Measurements from ENCODE around the gene AMH. TPM values are rescaled to one million over a fixed set of nuclear protein-coding genes. Genes with fewer than 3 reads are reported as not detected.

The AMH gene
- total RNA-seq, 2 experiments from 2014 or later: 10.3 to 12.1 TPM

DNA sequence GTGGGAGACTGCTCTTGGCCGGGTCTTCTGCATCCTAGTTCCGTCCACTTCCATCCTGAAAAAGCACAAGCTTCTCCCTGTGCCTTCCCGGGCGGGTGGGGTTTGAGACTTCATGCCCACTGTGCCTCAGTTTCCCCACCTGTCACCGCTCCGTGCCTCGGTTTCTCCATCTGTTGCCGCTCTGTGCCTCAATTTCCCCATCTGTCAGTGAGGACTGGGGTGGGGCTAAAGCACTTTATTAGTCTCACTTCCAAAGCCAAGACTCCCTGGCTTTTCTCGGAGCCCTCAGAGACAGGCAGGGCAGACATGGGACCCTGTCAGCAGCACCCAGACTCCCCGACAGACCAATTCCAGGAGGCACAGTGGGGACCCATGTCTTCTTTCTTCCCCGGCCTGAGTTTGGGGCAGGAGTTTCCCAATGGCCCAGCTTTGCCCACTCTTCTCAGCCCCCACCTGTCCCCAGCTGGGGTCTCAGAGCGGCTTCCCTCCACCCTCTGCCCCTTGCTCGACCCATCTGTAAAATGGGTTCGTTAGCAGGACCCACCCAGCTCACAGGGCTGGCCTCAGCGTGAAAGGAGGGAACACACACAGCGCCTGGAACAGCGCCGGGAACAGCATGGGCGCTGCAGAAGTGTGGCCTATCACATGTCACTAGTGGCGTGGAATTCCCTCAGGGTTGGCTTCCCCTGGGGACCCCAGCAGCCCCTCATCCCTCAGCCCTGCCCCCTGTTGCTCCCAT, 37.4 kb downstream of the AMH start:
- POLR2A ChIA-PET: interaction anchor here (0.7 to 1.2 kb wide), 3 partner anchors 10 to 16 kb away, joined by 3 to 6 read pairs (median 3); no protein-coding TSS in a partner anchor
- H3K27ac Mint-ChIP-seq: no peak overlapping the region
- CTCF ChIA-PET: no interaction called here
- no peaks in the 10 kb centered on the region for H3K9me3 Mint-ChIP-seq (ENCODE audit: insufficient read depth)
- ATAC-seq (no peak), DNase-seq (no peak)
- peaks cover 5% of the 10 kb centered on the region for H3K27me3 Mint-ChIP-seq (ENCODE audit: low read depth)
- peaks cover 44% of the 10 kb centered on the region for H3K4me1 Mint-ChIP-seq (ENCODE audit: low read depth)
- H3K36me3 Mint-ChIP-seq (ENCODE audit: low read depth): peaks cover 5% of the 10 kb centered on the region
- no peak overlapping the region for H3K4me3 Mint-ChIP-seq

DNA sequence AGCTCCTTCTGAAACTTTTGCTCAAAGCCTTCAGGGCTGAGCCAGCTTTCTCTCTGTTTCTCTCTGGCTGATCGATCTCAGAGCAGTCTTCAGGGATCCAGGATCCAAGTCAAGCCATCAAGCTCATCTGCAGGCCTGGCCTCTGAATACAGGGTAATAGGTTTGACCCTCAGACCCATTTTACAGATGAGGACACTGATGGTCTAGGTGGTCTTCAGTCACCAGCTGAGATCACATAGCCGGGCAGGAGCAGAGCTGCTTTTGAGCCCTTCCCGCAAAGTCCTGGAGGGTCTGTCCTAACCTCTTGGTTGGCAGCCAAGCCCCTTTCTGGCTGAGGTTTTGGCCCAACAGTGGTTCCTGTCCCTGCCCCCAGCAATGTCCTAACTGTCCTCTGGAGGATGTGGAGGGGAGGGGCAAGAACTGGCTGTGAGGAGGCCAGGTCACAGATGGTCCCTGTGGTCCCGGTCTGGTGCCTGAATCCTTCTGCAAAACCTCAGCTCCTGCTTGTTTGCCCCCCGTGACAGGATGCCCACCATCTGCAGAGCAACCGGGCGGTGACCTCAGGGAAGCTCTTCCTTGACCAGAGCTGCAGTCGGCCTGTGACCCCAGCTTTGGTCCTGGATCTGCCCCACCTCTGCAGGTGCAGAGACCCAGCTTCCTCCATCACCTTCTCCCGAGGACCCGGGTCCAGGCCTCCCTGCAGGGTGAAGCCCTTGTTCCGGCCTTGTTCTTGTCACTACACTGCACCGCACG, 38.6 kb downstream of the AMH start:
- Mint-ChIP-seq H3K27ac (peak overlapping the region; percentile 97), H3K9me3 (ENCODE audit: insufficient read depth) (no peaks in the 10 kb centered on the region), H3K36me3 (ENCODE audit: low read depth) (peaks cover 10% of the 10 kb centered on the region), H3K4me1 (ENCODE audit: low read depth) (peaks cover 35% of the 10 kb centered on the region), H3K27me3 (ENCODE audit: low read depth) (peaks cover 5% of the 10 kb centered on the region), H3K4me3 (no peak overlapping the region)
- ChIA-PET CTCF (interaction anchor here (1.3 to 2.5 kb wide), 2 partner anchors 14 to 40 kb away, joined by 4 to 15 read pairs; partner anchors contain the start of genes LSM7 and SPPL2B), POLR2A (interaction anchor here (0.5 to 1.2 kb wide), 4 partner anchors 11 to 496 kb away, joined by 3 to 6 read pairs (median 3); partner anchors contain the start of gene SGTA)
- no peak for DNase-seq
- no peak for ATAC-seq

DNA sequence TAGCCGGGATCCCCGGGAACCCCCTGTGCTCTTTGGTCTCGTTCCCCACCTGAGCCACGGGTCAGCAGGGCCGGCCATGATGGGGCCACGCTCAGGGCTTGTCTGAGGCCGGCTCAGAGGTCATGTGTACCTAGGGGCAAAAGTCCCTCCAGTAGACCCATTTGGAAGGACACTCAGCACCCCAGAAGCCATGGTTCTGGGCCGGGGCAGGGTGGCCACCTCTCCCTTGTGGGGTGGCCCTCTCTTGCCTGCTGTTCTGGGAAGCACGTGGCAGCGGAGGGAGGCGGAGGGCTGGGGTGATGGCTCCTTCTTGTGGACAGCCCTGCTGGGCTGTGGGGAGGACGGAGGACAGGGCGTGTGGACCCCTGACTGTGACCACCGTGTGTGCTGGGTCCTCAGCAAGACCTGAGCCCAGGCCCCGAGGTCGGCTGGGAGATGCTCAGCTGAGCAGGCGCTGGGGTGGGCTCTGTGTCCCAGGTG, 39.3 kb downstream of the AMH start:
- CTCF ChIA-PET: interaction anchor here (1.0 to 2.5 kb wide), 4 partner anchors 14 to 130 kb away, joined by 3 to 15 read pairs (median 4); partner anchors contain the start of genes LSM7 and SPPL2B
- ATAC-seq: no peak
- Mint-ChIP-seq H3K4me1 (ENCODE audit: low read depth) (peaks cover 33% of the 10 kb centered on the region), H3K9me3 (ENCODE audit: insufficient read depth) (no peaks in the 10 kb centered on the region), H3K36me3 (ENCODE audit: low read depth) (peaks cover 13% of the 10 kb centered on the region), H3K27ac (peak overlapping the region; percentile 97), H3K4me3 (peak overlapping the region; percentile 85), H3K27me3 (ENCODE audit: low read depth) (peaks cover 5% of the 10 kb centered on the region)
- POLR2A ChIA-PET: interaction anchor here (0.6 to 1.3 kb wide), 4 partner anchors 12 to 188 kb away, joined by 3 to 4 read pairs (median 3); partner anchors contain the start of gene GADD45B
- DNase-seq: no peak

DNA sequence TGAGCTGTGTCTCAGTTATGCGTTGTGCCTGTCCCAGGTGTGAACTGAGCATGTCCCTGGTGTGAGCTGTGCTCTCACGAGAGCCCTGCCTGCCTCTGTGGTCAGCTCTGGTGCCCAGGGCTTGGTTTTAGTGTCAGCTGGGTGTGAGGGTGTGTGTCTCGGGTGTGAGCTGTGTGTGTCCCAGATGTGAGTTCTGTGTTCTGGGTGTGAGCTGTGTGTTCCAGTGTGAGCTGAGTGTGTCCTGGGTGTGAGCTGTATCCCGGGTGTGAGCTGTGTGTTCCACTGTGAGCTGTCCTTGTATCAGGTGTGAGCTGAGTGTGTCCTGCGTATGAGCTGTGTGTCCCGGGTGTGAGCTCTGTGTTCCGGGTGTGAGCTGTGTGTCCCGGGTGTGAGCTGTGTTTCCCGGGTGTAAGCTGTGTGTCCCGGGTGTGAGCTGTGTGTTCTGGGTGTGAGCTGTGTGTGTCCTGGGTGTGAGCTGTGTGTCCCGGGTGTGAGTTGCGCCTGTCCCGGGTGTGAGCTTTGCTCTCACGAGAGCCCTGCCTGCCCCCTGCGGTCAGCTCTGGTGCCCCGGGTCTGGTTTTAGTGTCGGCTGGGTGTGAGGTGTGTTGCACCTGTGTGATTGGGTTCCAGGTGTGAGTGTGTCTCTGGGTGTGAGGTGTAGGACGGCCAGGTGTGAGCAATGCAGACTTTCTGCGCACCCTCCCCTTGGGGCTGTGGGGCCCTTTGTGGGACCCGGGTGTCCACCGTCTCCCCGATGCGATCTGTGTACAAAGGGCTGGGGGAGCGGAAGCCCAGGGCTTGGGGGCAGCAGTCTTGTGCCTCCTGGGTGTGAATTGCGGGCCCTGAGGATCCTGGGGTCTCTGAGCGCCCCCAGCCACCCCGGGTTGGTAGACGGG, 39.9 kb downstream of the AMH start:
- Mint-ChIP-seq H3K27ac (peak overlapping the region; percentile 97), H3K36me3 (ENCODE audit: low read depth) (peaks cover 16% of the 10 kb centered on the region), H3K4me1 (ENCODE audit: low read depth) (peaks cover 36% of the 10 kb centered on the region), H3K9me3 (ENCODE audit: insufficient read depth) (no peaks in the 10 kb centered on the region), H3K27me3 (ENCODE audit: low read depth) (peaks cover 5% of the 10 kb centered on the region), H3K4me3 (peak overlapping the region; percentile 85)
- CTCF ChIA-PET: interaction anchor here (0.7 to 2.5 kb wide), 6 partner anchors 13 to 131 kb away, joined by 3 to 15 read pairs (median 4); partner anchors contain the start of genes LSM7 and SPPL2B
- POLR2A ChIA-PET: interaction anchor here (0.7 to 1.3 kb wide), 6 partner anchors 11 to 332 kb away, joined by 3 to 4 read pairs (median 3); partner anchors contain the start of gene GADD45B
- DNase-seq (no peak), ATAC-seq (peak; percentile 26)

DNA sequence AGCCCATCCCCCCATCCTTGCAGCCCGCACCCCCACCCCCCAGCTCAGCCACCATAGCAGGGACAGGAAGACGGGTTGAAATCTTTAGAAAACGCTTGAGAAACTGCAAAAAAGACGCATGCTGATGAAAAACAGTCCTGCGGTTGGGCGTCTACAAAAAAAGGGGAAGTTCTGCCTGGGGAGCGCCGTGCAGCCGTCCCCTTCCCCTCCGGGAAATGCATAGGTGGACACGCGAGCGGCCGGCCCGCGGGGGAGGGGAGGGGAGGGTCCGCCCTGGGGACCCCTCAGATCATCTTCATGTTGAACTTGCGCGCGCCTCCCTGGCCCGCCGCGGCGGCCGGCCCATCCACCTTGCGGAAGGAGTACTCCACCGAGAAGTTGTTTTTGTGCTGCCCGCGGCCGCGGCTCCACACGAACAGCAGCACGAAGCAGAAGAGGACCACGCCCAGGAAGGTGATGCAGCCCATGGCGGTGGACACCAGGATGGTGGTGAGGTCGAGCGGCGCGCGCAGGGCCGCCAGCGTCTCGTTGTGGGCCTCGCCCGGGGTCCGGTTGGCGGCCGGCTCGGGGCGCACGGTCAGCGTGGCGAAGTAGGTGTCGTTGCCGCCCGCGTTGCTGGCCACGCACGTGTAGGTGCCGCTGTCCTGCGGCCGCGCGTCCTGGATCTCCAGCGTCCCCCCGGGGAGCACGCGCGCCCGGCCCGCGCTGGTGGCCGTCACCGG, 40.8 kb downstream of the AMH start:
- Mint-ChIP-seq H3K27me3 (ENCODE audit: low read depth) (peaks cover 5% of the 10 kb centered on the region), H3K36me3 (ENCODE audit: low read depth) (peaks cover 17% of the 10 kb centered on the region), H3K4me1 (ENCODE audit: low read depth) (peaks cover 39% of the 10 kb centered on the region), H3K4me3 (peak overlapping the region; percentile 85), H3K27ac (peak overlapping the region; percentile 97), H3K9me3 (ENCODE audit: insufficient read depth) (no peaks in the 10 kb centered on the region)
- DNase-seq (peak; percentile 82), ATAC-seq (peak; percentile 81)
- ChIA-PET POLR2A (interaction anchor here (0.7 to 1.3 kb wide), 5 partner anchors 10 to 186 kb away, joined by 3 to 4 read pairs (median 3); partner anchors contain the start of gene GADD45B), CTCF (interaction anchor here (0.7 to 2.5 kb wide), 4 partner anchors 14 to 105 kb away, joined by 3 to 15 read pairs (median 4); no protein-coding TSS in a partner anchor)

DNA sequence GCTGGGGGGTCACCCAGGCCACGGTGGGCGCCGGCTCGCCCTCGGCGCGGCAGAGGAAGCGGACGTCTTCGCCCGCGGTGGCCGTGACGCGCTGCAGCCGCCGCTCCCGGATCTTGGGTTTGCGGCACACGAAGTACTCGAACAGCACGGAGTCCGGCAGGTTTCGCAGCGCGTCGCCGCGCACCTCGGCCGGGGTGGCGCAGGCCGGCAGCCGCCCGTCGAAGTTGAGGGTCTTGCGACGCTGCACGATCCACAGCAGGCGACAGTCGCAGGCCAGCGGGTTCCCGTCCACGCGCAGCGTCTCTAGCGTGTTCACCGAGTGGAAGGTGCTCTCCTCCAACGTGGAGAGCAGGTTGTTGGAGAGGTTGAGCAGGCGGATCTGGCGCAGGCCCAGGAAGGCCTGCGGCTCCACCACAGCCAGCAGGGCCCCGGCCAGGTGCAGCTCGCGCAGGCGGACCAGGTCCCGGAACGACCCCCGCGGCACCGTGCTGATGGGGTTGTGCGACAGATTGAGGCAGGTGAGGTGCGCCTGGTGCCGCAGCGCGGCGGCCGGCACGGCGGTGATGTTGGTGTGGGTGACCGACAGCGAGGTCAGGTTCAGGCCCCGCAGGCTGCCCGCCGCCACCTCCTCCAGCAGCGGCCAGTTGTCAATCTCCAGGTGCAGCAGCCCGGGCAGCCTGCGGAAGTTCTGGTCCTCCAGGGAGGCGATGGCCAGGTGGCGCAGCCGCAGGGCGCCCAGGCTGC, 41.5 kb downstream of the AMH start:
- peaks cover 25% of the 10 kb centered on the region for H3K36me3 Mint-ChIP-seq (ENCODE audit: low read depth)
- H3K4me3 Mint-ChIP-seq: peak overlapping the region; percentile 82

DNA sequence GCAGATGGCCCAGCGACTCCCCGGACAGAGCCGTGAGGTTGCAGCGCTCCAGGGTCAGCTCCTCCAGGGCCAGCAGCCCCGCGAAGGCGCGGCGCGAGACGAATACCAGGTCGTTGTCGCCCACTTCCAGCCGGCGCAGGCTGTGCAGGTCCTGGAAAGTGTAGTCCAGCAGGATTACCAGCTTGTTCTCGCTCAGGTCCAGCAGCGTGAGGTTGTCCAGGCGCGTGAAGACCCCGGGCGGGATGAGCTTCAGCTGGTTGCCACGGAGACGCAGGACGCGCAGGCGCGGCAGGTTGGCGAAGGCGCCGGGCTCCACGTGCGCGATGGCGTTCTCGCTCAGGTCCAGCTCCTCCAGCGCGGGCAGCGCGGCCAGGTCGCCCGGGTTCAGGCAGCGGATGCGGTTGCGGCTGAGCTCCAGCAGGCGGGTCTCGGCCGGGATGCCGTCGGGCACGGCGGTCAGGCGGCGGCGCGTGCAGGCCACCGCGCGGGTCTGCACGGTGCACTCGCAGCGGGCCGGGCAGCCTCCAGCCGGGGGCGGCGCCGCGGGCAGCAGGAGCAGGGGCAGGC, 42.1 kb downstream of the AMH start:
- H3K27ac Mint-ChIP-seq: peak overlapping the region; percentile 87
- CTCF ChIA-PET: interaction anchor here (0.6 kb wide), 1 partner anchor 357 kb away, joined by 3 read pairs; no protein-coding TSS in a partner anchor

More for the DNA sequence above, 41.5 kb downstream of the AMH start:
- CTCF ChIA-PET: no interaction called here
- peak overlapping the region; percentile 87 for H3K27ac Mint-ChIP-seq
- POLR2A ChIA-PET: no interaction called here
- H3K9me3 Mint-ChIP-seq (ENCODE audit: insufficient read depth): no peaks in the 10 kb centered on the region
- H3K27me3 Mint-ChIP-seq (ENCODE audit: low read depth): peaks cover 5% of the 10 kb centered on the region
- ATAC-seq: peak; percentile 34
- DNase-seq: peak; percentile 51
- peaks cover 41% of the 10 kb centered on the region for H3K4me1 Mint-ChIP-seq (ENCODE audit: low read depth)

DNA sequence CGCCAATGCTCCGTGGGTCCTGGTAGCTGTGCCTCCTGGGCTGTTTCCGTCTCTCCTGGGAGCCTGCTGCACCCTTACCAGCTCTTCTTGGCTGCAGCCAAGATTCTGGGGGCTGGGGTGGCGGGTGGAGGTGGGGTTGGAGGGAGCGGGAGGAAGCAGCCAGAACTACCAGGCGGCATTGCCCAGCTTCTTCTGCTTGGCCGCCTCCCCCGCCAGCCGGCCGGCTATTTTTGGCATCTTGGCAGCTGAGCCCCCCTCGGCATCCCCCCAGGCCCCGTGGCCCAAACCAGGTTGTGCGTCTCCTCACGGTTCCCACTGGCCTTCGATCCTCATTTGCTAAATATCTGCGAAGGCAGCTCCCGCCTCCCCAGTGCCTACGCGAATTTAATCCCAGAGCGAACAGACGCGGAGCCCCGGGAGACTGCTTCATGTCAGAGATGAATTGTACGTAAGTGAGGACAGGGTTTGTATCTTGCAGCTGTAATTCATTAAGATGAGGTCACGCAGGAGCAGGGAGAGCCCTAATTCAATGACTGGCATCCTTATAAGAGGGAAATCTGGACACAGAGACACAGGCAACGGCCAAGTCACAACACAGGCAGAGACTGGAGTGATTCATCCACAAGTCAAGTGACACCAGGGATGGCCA, 45.7 kb downstream of the AMH start:
- ChIA-PET CTCF (interaction anchor here (1.0 kb wide), 1 partner anchor 24 kb away, joined by 3 read pairs; no protein-coding TSS in a partner anchor), POLR2A (interaction anchor here (1.1 kb wide), 1 partner anchor 20 kb away, joined by 3 read pairs; no protein-coding TSS in a partner anchor)
- Mint-ChIP-seq H3K9me3 (ENCODE audit: insufficient read depth) (no peaks in the 10 kb centered on the region), H3K4me3 (no peak overlapping the region), H3K27me3 (ENCODE audit: low read depth) (no peaks in the 10 kb centered on the region), H3K36me3 (ENCODE audit: low read depth) (peaks cover 25% of the 10 kb centered on the region), H3K27ac (no peak overlapping the region), H3K4me1 (ENCODE audit: low read depth) (peaks cover 19% of the 10 kb centered on the region)
- no peak for DNase-seq
- no peak for ATAC-seq

More for the DNA sequence above, 42.1 kb downstream of the AMH start:
- peaks cover 41% of the 10 kb centered on the region for H3K4me1 Mint-ChIP-seq (ENCODE audit: low read depth)
- POLR2A ChIA-PET: interaction anchor here (1.0 kb wide), 1 partner anchor 12 kb away, joined by 4 read pairs; no protein-coding TSS in a partner anchor
- peak overlapping the region; percentile 82 for H3K4me3 Mint-ChIP-seq
- H3K9me3 Mint-ChIP-seq (ENCODE audit: insufficient read depth): no peaks in the 10 kb centered on the region
- H3K36me3 Mint-ChIP-seq (ENCODE audit: low read depth): peaks cover 25% of the 10 kb centered on the region
- DNase-seq: no peak
- peaks cover 5% of the 10 kb centered on the region for H3K27me3 Mint-ChIP-seq (ENCODE audit: low read depth)
- no peak for ATAC-seq

DNA sequence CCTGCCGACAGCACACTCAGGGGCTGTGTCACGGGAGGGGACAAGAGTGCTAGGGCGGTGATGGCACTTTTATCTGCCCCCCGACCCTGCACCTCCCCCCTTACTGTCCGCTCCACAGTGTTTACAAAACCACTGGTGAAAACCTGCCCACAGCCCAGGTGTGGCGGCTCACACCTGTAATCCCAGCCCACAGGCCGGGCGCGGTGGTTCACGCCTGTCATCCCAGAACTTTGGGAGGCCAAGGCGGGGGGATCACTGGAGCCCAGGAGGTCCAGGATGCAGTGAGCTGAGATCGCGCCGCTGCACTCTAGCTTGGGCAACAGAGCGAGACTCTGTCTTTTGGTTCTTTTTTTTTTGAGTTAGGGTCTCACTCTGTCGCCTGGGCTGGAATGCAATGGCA, 47.0 kb downstream of the AMH start:
- CTCF ChIA-PET: no interaction called here
- H3K4me1 Mint-ChIP-seq (ENCODE audit: low read depth): peaks cover 13% of the 10 kb centered on the region
- H3K9me3 Mint-ChIP-seq (ENCODE audit: insufficient read depth): no peaks in the 10 kb centered on the region
- no peak for DNase-seq
- no peak overlapping the region for H3K4me3 Mint-ChIP-seq
- peaks cover 20% of the 10 kb centered on the region for H3K36me3 Mint-ChIP-seq (ENCODE audit: low read depth)
- no peak for ATAC-seq
- peaks cover under 1% of the 10 kb centered on the region for H3K27me3 Mint-ChIP-seq (ENCODE audit: low read depth)
- POLR2A ChIA-PET: no interaction called here
- no peak overlapping the region for H3K27ac Mint-ChIP-seq
